ENCODE measurements around the gene OR2F1.

Gene OR2F1

DNA sequence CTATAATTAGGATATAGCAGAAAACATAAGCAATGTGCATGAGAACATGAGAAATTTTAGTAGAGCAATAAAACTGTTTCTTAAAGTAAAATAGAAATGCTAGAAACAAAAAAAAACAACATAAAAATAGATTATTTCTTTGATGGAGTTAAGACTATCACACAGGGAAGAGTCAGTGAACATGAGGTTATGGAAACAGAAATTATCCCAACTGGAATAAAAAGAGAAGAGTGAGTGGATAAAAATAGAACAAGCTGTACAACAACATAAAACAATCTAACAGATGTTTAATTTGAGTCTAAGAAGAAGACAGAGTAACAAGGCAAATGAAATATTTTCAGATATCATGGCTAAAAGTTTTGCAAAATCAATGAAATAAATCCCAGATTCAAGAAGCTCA, 38.0 kb downstream of the OR2F1 start:
- no peak for DNase-seq (ENCODE audit: low read depth, low spot score)
- ChIA-PET POLR2A (no interaction called here), CTCF (no interaction called here)
- H3K4me3 ChIP-seq (ENCODE audit: low read depth, low read length) = no peak overlapping the region
- TF ChIP-seq, protein P1, sequence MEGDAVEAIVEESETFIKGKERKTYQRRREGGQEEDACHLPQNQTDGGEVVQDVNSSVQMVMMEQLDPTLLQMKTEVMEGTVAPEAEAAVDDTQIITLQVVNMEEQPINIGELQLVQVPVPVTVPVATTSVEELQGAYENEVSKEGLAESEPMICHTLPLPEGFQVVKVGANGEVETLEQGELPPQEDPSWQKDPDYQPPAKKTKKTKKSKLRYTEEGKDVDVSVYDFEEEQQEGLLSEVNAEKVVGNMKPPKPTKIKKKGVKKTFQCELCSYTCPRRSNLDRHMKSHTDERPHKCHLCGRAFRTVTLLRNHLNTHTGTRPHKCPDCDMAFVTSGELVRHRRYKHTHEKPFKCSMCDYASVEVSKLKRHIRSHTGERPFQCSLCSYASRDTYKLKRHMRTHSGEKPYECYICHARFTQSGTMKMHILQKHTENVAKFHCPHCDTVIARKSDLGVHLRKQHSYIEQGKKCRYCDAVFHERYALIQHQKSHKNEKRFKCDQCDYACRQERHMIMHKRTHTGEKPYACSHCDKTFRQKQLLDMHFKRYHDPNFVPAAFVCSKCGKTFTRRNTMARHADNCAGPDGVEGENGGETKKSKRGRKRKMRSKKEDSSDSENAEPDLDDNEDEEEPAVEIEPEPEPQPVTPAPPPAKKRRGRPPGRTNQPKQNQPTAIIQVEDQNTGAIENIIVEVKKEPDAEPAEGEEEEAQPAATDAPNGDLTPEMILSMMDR (IDR thresholded peaks at IDR 0.05; ENCODE audit: insufficient read depth, low read length, missing control alignments) = no peak

DNA sequence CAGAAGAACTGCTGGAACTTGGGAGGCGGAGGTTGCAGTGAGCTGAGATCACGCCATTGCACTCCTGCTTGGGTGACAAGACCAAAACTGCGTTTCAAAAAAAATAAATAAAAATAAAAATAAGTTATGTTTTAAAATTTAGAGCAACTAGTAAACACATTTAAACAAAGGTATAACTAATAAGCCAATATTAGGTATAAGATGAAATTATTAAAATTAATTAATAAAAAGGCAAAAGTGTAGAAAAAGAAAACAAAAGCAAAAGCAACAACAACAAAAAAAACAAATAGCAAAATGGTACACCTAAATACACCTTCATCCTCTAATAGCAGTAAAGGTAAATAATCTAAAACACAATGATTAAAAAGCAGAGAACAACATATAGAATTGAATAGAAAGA, 39.3 kb downstream of the OR2F1 start:
- DNase-seq (ENCODE audit: low read depth, low spot score) = no peak
- H3K4me3 ChIP-seq (ENCODE audit: low read depth, low read length) = no peak overlapping the region
- CTCF ChIA-PET = no interaction called here
- TF ChIP-seq, protein P1 (IDR thresholded peaks at IDR 0.05; ENCODE audit: insufficient read depth, low read length, missing control alignments) = no peak
- POLR2A ChIA-PET = no interaction called here

DNA sequence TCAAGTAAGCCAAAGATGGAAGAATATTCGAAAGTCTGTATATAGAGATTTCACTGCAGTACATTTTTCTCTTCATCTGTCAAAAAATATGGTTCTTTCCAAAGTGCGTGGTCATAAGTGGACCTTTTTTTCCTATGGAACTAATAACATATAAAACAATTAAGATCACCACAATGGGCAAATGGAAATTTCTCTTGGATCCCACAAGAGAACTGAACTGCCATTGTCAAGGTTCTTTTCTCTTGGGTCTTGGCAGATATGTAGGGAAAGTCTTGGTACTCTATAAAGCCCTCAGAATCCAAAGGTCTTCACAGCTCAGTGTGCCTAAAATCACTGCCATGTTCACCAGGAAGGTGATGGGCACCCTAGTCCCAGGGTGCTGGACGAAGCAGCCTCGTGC, 45.4 kb downstream of the OR2F1 start, which contains the start of gene OR6B1:
TSS of gene OR6B1 (plus strand) at position 301 of the 400 bp plus-strand sequence. CDS start 3,677 bp downstream, outside the sequence.
- CTCF ChIA-PET = interaction anchor here (2.2 kb wide), 1 partner anchor 12 kb away, joined by 6 read pairs; no protein-coding TSS in a partner anchor
- H3K4me3 ChIP-seq (ENCODE audit: low read depth, low read length) = no peak within 1 kb of the TSS
- DNase-seq (ENCODE audit: low read depth, low spot score) = no peak
- TF ChIP-seq, protein P1 (IDR thresholded peaks at IDR 0.05; ENCODE audit: insufficient read depth, low read length, missing control alignments) = no peak
- POLR2A ChIA-PET = no interaction called here

DNA sequence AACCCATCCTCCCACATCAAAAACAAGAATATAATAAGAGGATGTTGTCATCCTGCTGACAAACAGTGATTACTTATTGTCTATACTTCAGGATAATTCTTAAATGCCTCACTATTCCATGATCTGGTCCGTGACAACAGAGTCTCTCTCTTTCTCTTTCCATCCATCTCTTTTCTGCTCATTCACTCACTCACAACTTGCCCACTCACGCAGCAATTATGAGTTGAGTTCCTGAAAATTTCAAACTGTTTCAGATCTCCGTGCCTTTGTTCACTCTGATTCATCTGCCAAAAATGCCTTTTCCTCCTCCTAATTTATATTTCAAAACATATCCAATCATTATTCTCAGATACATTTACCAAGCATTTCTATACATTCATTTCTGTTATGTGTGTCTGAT, 46.9 kb downstream of the OR2F1 start:
- ChIA-PET CTCF (interaction anchor here (2.2 kb wide), 1 partner anchor 11 kb away, joined by 6 read pairs; no protein-coding TSS in a partner anchor), POLR2A (no interaction called here)
- TF ChIP-seq, protein P1 (IDR thresholded peaks at IDR 0.05; ENCODE audit: insufficient read depth, low read length, missing control alignments) = no peak
- H3K4me3 ChIP-seq (ENCODE audit: low read depth, low read length) = no peak overlapping the region
- no peak for DNase-seq (ENCODE audit: low read depth, low spot score)

DNA sequence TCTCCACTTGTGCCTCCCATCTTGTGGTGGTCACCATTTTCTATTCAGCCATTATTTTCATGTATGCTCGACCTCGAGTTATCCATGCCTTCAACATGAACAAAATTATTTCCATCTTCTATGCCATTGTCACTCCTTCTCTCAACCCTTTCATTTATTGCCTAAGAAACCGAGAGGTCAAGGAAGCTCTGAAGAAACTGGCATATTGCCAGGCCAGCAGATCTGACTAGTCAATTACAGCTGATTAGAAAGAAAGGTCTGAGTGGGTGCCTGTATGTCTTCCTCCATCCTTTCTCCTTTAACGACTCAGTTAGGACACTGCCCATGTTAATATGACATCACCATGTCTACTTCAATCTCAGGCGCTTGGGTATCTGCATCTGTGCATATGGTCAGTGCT, 50.1 kb downstream of the OR2F1 start:
- ChIA-PET CTCF (no interaction called here), POLR2A (no interaction called here)
- TF ChIP-seq, protein P1 (IDR thresholded peaks at IDR 0.05; ENCODE audit: insufficient read depth, low read length, missing control alignments) = no peak
- DNase-seq (ENCODE audit: low read depth, low spot score) = no peak
- H3K4me3 ChIP-seq (ENCODE audit: low read depth, low read length) = no peak overlapping the region

DNA sequence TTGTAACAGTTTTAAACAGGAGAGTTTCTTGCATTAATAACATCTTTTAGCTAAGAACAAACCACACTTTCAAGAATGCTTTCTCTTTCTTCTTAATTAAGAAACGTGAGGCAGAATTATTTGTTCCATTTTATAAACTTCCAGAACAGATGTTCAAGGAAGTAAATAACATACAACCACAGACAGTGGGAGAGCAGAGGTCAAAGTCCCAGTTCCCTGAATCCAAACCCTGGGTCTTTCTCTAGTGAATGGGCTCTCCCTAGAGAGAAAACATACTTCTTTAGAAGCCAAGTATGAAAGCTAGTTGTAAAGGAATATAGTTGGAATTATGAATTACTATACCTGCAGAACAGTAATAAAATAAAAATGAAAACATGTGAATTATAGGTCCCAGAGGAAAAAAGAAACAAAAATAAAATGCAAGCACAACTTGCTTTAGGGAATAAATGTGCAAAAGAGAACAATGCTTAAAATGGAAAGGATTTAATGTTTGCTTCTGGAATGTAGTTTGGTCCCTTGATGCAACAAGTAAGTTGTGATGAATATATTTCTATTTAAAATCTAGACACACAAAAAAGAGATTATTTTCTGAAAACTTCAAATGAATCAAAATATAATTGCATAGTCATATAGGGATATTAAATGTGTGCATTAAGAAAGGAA, 51.5 kb downstream of the OR2F1 start:
- no peak overlapping the region for H3K4me3 ChIP-seq (ENCODE audit: low read depth, low read length)
- no peak for DNase-seq (ENCODE audit: low read depth, low spot score)
- TF ChIP-seq, protein P1 (IDR thresholded peaks at IDR 0.05; ENCODE audit: insufficient read depth, low read length, missing control alignments) = no peak
- ChIA-PET POLR2A (no interaction called here), CTCF (no interaction called here)

All from AG04449 (cell line).